Embryonic facial prominence (tissue), 1 donor: ENCODE measurements around the gene CCDC9B.
A peak's percentile ranks its signal among the peaks of the same experiment; 100 is the strongest.

Experiments used
- DNase-seq: peaks from one replicate; pipeline ENCODE4 v3.0.0-alpha.2; 2016; ENCODE audit errors: extremely low spot score

The CCDC9B gene

GRCh38 chr15:40293006-40293405, 47.7 kb downstream of the CCDC9B start:
- no peak for DNase-seq

GRCh38 chr15:40292246-40292645, 48.5 kb downstream of the CCDC9B start:
- DNase-seq: no peak

GRCh38 chr15:40290918-40291574, 49.7 kb downstream of the CCDC9B start:
- DNase-seq: no peak

DNA sequence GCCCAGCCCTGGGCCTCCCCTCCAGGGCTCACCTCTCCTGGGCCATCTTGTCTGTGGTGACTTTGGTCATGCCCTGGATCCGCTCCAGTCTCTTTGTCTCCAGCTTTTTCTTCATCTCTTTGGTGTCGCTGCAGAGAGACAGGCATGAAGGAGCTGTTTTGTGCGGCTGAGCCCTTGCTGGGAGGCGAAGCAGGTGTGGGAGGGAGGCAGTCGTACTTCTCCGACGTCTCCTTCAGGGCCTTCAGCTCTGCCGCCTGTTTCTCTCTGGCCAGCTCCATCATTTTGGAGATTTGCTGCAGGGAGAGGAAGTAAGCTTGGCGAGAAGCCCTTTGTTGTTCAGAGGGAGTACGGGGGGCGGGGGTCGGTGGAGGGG, 50.2 kb downstream of the CCDC9B start:
- DNase-seq: no peak

DNA sequence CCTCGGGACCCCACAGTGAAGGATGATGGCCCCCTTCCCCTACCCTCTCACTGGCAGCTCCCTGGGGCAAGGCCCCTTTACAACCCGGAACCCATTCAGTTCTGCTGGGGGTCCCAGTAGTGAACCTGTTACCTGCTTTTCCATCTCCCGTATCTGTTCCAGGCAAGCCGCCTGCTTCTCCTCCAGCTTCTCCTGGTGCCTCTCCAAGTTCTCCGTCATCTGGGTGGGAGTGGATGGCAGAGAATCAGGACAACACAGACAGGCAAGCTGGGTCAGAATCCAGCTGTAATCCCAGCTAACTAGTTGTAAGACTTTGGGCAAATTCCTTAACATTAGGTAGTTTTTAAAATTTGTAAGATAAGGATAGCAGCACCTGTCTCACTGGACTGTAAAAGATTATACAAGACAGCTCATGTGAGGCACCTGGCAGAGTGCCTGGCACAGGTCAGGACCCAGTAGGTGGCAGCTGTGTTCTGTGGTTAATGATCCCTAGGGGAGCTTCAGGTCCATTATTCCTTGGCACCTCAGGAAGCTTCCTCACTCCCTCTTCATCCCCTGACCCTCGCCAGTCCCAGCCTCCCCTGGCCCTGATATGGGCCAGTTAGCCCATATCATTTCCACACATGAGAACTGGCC, 51.5 kb downstream of the CCDC9B start:
- no peak for DNase-seq

GRCh38 chr15:40287968-40288367, 52.8 kb downstream of the CCDC9B start:
- no peak for DNase-seq

GRCh38 chr15:40287505-40287904, 53.2 kb downstream of the CCDC9B start:
- no peak for DNase-seq

GRCh38 chr15:40286794-40287193, 53.9 kb downstream of the CCDC9B start:
- no peak for DNase-seq

DNA sequence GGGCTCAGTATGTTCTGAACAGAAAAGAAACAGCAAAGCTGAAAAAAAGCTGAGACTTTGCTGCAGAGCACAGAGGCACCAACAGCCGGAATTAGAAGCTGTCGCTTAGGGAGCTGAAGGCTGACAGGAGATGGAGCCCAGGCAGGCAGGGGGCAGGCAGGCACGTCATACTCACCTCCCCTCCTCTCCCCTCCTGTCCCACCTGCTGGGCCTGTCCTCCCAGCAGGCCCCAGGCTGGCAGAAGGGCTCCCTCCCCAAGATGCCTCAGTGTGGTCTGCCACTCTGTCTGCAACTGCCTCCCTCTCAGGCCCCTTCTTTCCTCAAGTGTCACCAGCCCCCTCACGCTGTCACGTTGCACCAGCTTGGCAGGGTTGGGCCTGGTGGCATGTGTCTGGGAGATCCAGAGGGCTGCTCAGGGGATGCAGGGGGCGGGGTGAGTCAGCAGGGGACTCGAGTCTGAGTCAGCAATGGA, 54.6 kb downstream of the CCDC9B start:
- no peak for DNase-seq

- DNase-seq: no peak
Observed at GRCh38 chr15:40285554-40286011, 55.2 kb downstream of the CCDC9B start.

DNA sequence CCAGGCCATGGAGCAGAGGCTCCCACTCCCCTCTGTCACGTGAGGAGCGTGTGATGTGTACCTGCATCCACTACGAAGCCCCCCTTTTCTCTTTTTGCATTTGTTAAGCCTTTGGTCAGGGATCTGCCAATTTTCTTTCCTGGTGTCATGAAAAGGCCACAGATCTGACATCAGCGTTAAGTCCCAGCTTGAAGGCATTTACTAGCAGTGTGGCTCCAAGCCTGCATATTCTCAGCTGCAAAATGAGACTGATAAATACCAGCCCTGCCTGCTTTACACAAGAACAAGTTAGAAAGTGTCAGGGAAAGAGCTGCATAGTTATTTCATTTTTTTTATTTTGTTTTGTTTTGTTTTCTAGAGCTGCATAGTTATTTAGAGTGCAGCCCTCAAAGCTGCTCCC, 55.6 kb downstream of the CCDC9B start:
- DNase-seq: peak; percentile 31

DNA sequence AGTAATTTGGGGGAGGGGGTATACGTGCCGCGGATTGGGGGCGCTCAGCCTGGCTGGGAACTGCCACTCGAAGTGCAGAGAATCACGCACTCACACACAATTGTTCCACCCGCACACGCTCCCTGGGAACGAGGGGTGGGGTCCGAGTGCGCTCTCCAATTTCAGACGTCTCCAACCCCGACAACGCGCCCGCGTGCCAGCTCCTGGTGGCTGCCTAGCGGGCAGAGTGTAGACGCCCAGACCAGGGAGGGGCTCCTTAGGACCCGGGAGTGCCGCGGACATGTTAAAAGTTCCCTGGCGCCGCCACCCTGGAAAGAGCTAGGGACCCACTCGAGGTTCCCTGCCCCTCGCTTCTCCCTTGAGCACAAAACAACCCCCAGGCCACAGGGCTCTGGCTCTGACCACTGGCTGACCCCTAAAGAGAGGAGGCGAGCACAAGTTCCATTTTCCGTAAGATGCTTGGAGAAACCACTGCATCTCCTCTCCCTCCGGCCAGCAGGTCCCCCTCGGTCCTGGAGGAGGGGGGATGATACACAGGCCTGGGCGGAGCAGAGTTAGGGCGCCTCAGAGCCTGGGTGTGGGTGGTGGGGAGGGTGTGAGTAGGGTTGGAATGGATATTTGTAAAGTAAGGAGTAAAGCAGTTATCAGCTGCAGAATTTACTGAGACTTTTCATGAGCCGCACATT, 57.0 kb downstream of the CCDC9B start:
- no peak for DNase-seq

- DNase-seq: no peak
Observed at GRCh38 chr15:40282869-40283614, 57.7 kb downstream of the CCDC9B start, which contains the start of gene ANKRD63. Gene ANKRD63 (minus strand): TSS chr15:40283064. CDS start chr15:40282586, 478 bp downstream.

DNA sequence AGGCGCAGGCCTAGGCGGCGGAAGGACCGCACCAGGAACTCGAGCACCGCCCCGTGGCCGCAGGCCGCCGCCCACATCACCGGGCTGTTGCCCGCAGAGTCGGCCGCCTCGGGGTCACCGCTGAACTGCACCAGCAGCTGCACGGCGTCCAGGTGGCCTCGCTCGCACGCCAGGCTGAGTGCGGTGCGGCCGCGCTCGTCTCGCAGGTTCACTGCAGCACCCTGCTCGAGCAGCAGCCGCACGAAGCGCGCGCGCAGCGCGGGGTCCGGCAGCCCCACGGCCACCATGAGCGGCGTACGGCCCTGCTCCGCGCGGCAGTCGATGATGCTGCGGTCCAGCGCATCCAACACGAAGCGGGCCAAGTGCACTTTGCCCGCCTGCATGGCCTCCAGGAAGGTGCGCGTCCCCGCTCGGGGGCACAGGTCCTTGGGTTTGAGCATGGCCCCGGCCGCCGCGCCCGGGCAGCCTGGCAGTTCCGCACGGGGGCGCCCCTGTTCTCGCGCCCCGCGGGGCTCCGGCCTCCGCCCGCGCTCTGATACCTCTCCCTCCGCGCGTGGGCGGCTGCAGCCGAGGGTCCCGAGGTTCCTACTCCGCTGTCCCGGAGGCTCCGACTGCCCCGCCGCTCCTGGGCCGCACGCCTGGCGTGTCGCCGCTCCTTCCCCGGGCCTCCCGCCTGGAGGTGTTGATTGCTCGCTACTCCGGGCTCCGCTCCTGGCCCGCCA, 58.4 kb downstream of the CCDC9B start:
- no peak for DNase-seq

DNA sequence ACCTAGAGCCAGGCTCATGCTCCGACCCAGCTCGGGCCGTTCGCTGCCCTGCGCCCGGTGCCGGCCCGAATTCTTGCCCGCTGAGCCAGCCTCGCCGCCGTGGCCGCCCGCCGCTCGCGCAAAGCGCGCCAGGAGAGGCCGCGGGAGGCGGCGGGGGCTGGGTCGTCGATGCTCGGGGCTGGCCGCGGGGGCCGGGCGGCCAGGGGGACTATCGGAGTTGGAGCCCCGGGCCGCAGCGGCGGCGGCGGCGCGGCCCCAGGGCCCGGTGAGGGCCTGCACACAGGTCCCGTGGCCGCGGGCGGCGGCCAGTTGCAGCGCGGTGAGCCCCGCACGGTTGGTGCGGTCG, 59.0 kb downstream of the CCDC9B start:
- no peak for DNase-seq
